GM12864 (cell line): ENCODE measurements around the gene KIAA1671.

Experiments
- DNase-seq: peaks from one replicate; pipeline ENCODE4 v3.0.0-alpha.2; 2011; ENCODE audit warnings: low read depth
- H3K4me3 ChIP-seq: 2 replicates; pipeline ENCODE4 v1.5.1; 2011; ENCODE audit warnings: mild to moderate bottlenecking, low read depth, low read length, control low read depth
- TF ChIP-seq, protein P1 (sequence below): IDR thresholded peaks from 2 replicates; pipeline ENCODE4 v1.5.1; 2011; ENCODE audit warnings: low read depth, mild to moderate bottlenecking, moderate library complexity, low read length, control low read depth, inconsistent platforms; ENCODE audit errors: missing control alignments

The KIAA1671 gene

DNA sequence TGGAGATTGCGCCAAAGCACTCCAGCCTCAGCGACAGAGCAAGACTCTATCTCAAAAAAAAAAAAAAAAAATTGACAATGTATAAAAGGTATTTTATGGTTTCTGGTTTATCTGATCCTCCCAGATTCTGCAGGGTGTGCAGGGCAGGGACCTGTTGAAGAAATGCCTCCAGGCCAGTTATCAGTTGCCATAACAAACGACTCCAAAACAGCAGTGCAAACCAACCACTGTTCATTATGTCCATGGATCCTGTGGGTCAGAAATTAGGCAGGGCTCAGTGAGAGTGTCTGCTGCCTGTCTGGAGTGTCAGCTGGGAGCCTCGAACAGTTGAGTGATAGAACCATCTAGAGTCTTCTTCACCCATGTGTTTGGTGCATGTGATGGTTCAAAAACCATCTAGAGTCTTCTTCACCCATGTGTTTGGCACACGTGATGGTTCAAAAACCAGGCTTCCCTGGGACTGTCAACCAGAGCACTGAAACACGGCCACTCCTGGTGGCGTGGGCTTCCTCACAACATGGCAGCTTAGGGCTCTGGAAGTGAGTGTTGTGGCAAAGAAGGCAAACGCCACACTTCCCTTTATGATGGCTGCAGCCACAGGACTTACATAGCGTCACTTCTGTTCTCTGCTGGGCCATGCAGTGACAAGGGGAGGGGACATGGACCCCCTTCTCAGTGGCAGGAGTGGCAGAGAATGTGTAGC is 132.0 kb downstream of the KIAA1671 start:
- DNase-seq = no peak
- TF ChIP-seq, protein P1, sequence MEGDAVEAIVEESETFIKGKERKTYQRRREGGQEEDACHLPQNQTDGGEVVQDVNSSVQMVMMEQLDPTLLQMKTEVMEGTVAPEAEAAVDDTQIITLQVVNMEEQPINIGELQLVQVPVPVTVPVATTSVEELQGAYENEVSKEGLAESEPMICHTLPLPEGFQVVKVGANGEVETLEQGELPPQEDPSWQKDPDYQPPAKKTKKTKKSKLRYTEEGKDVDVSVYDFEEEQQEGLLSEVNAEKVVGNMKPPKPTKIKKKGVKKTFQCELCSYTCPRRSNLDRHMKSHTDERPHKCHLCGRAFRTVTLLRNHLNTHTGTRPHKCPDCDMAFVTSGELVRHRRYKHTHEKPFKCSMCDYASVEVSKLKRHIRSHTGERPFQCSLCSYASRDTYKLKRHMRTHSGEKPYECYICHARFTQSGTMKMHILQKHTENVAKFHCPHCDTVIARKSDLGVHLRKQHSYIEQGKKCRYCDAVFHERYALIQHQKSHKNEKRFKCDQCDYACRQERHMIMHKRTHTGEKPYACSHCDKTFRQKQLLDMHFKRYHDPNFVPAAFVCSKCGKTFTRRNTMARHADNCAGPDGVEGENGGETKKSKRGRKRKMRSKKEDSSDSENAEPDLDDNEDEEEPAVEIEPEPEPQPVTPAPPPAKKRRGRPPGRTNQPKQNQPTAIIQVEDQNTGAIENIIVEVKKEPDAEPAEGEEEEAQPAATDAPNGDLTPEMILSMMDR = no peak
- H3K4me3 ChIP-seq = no peak overlapping the region

DNA sequence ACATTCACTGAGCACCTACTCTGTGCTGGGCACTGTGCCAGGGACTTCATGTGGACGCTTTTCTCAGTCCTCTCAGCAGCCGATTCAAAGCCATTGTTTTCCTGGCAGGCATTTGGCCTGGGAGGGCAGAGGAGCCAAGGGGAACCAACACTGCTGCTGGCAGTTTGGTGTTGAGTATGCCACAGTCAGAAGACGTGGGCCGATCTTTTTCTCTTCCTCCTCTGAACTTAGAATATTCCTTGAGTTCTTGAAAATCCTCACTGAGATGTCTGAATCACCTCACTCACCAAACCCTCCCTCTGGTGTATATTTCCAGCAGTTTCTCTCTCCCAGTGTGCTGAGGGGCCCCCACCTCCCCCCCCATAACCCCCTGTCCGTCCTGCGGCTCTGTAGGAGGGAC is 132.6 kb downstream of the KIAA1671 start:
- DNase-seq = no peak
- H3K4me3 ChIP-seq = no peak overlapping the region
- TF ChIP-seq, protein P1 = no peak

DNA sequence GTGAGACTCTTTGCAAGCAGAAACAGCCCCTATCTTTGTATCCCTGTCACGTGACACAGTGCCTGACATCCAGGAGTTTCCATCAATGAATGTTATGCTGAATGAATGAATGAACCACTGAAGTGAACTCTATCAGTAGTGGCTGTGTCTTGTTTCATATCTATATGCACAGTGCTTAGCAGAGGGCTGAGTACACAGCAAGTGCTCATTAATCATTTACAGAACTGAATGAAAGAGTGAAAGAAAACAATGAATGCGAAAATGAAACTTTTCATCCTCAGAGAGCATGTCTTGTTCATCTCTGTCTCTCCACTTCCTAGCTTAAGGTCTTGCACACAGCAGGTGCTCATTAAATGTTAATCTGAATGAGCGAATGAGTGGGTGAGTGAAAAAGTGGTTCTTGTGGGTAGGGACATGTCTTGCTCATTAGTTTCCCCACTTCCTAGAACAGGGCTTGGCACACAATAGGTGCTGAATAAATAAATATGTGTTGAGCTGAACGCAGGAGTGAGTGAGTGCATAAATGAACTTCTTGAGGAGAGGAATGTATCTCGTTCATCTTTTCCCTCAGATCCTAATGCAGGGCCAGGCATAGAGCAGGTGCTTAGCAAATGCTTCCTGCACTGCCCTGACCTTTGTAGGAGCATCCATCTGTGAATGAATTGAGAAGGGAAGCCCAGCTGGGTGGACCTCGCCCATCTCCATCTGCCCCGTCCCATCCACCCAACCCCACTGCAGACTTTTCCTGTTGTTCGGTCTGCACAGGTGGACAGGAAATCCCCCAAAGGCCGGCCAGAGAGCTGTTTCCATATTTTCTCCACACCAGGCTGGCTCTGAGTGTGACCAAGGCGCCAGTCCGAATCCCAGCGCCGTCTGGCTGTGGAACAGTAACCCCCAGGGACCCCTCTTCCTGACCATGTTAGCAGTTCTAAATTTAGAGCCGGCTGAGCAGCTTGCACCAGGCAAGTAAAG is 133.7 kb downstream of the KIAA1671 start:
- H3K4me3 ChIP-seq = no peak overlapping the region
- peak; percentile 21 for DNase-seq

DNA sequence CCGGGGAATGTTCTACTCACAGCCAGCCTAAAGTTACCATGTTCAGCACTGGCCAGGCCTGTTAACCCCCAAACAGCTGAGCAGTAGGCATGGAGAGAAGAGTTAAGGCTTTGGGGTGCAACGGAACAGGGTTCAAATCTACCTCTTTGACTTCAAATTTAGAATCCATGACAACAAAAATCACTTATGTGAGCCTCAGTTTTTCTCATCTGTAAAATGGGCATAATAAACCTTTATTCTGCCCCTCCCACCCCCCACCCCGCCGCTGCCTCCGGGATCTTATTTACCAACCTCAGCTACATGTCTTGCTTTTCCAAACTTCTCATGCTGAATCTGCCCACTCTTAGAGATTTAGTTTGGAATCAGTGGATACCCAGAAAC is 134.4 kb downstream of the KIAA1671 start:
- no peak for DNase-seq
- TF ChIP-seq, protein P1 = no peak
- H3K4me3 ChIP-seq = no peak overlapping the region

More for the DNA sequence above, 133.7 kb downstream of the KIAA1671 start:
- TF ChIP-seq, protein P1 = no peak

DNA sequence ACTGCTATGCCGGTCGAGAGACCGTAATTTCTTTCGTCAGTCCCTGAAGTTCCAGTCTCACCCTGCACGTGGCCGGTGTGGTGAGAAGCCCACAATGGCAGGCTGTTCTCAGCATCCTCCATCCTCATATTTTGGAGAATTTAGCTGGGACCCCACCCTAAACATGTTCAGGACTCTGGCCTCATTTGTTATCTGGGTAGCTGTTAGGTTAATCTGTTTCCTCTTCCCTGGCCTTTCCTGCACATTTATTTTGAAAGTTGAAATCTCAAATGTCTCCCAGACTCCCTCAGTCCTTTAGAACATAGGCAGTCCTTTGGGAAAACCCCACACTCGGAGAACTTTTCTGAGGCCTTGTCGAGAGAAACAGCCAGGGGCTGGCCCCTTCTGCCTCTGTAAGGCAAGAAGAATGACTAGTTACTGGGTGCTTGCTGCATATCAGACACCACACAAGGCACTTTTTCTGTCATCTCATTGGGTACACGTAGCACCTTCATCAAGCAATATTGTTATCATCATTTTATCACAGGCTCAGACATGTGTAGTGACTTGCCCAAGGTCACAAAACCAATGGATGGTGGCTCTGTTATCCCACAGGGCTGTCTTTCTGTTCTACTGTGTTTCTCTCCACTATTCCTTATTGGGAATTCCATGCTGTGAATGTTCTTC is 137.8 kb downstream of the KIAA1671 start:
- DNase-seq = no peak
- TF ChIP-seq, protein P1 = no peak
- no peak overlapping the region for H3K4me3 ChIP-seq

DNA sequence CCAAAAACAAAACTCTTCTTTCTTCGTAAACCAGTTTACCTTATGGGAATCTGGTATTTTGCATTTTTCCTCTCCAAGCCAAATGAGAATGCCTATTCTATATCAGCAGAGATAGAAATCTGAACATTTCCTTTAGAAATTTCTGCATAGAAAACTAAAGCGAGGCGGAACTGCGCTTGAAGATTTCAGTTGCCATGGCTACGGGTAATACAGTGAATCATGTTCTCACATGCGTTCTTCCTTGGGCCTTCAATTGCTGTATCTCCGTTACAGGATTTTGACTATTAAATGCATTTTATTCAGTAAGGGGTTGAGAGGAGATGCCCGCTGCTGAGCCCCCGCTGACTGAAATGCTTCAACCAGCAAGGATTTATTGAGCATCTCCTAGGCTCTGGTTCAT is 138.9 kb downstream of the KIAA1671 start:
- H3K4me3 ChIP-seq = no peak overlapping the region
- no peak for DNase-seq
- TF ChIP-seq, protein P1 = no peak
